Hematopoietic multipotent progenitor cell treated with erythropoietin and hydrocortisone succinate and interleukin-3 and kit ligand, for 17 days (in vitro differentiated cells): ENCODE results near the gene VAPB.

Experiments used
- DNase-seq: peaks from one replicate; pipeline ENCODE4 v3.0.0-alpha.2; 2015; ENCODE audit warnings: low spot score

Gene VAPB

GRCh38 chr20:58435237-58435636 lies 46.2 kb downstream of the VAPB start:
- no peak for DNase-seq

GRCh38 chr20:58436868-58437645 lies 48.0 kb downstream of the VAPB start:
- DNase-seq, result no peak

GRCh38 chr20:58438970-58439808 lies 50.2 kb downstream of the VAPB start:
- DNase-seq, result no peak

GRCh38 chr20:58440021-58440767 lies 51.2 kb downstream of the VAPB start:
- no peak for DNase-seq

- DNase-seq, result no peak
These were observed 52.7 kb downstream of the VAPB start for GRCh38 chr20:58441723-58442122.

- DNase-seq, result no peak
These were observed 55.8 kb downstream of the VAPB start for GRCh38 chr20:58444746-58445255.

- no peak for DNase-seq
These were observed 57.4 kb downstream of the VAPB start for GRCh38 chr20:58446264-58446959.

- no peak for DNase-seq
These were observed 57.9 kb downstream of the VAPB start for GRCh38 chr20:58446960-58447265.

GRCh38 chr20:58447511-58448391 lies 58.7 kb downstream of the VAPB start:
- DNase-seq, result peak; percentile 59

- no peak for DNase-seq
These were observed 59.9 kb downstream of the VAPB start for GRCh38 chr20:58448958-58449357.

GRCh38 chr20:58449681-58450221 lies 60.7 kb downstream of the VAPB start:
- no peak for DNase-seq

- DNase-seq, result no peak
These were observed 61.2 kb downstream of the VAPB start for GRCh38 chr20:58450254-58450653.

- no peak for DNase-seq
These were observed 63.7 kb downstream of the VAPB start for GRCh38 chr20:58452667-58453255.

GRCh38 chr20:58453391-58453790 lies 64.4 kb downstream of the VAPB start:
- DNase-seq, result no peak

- DNase-seq, result no peak
These were observed 65.4 kb downstream of the VAPB start for GRCh38 chr20:58454460-58454859.

GRCh38 chr20:58457083-58457695 lies 68.2 kb downstream of the VAPB start:
- no peak for DNase-seq

- DNase-seq, result no peak
These were observed 69.5 kb downstream of the VAPB start for GRCh38 chr20:58458342-58459057.

GRCh38 chr20:58459058-58459750 lies 70.2 kb downstream of the VAPB start:
- no peak for DNase-seq
